ENCODE data around the gene ZC3HAV1L. TPM values are rescaled to one million over a fixed set of nuclear protein-coding genes. Genes with fewer than 3 reads are reported as not detected.
A peak's percentile ranks its signal among the peaks of the same experiment; 100 is the strongest.

ZC3HAV1L gene
- total and polyA plus RNA-seq, 2 of the 13 experiments (the other 11 are each of a cell fraction or from before 2014, with no cell fraction given), result 8.4 to 11.1 TPM

- TF ChIP-seq, protein P1, sequence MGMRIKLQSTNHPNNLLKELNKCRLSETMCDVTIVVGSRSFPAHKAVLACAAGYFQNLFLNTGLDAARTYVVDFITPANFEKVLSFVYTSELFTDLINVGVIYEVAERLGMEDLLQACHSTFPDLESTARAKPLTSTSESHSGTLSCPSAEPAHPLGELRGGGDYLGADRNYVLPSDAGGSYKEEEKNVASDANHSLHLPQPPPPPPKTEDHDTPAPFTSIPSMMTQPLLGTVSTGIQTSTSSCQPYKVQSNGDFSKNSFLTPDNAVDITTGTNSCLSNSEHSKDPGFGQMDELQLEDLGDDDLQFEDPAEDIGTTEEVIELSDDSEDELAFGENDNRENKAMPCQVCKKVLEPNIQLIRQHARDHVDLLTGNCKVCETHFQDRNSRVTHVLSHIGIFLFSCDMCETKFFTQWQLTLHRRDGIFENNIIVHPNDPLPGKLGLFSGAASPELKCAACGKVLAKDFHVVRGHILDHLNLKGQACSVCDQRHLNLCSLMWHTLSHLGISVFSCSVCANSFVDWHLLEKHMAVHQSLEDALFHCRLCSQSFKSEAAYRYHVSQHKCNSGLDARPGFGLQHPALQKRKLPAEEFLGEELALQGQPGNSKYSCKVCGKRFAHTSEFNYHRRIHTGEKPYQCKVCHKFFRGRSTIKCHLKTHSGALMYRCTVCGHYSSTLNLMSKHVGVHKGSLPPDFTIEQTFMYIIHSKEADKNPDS (CRISPR knock-in tag; IDR thresholded peaks at IDR 0.05), result no peak
- TF ChIP-seq, protein P2, sequence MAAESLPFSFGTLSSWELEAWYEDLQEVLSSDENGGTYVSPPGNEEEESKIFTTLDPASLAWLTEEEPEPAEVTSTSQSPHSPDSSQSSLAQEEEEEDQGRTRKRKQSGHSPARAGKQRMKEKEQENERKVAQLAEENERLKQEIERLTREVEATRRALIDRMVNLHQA (CRISPR knock-in tag; IDR thresholded peaks at IDR 0.05), result no peak
- TF ChIP-seq ZNF414 (CRISPR knock-in tag; IDR thresholded peaks at IDR 0.05) (no peak), SMYD3 (CRISPR knock-in tag; IDR thresholded peaks at IDR 0.05) (no peak), CAMTA2 (CRISPR knock-in tag; IDR thresholded peaks at IDR 0.05; ENCODE audit: borderline replicate concordance) (no peak), POGK (CRISPR knock-in tag; conservative IDR thresholded peaks at IDR 0.05) (peak; percentile 79), ZNF468 (CRISPR knock-in tag; IDR thresholded peaks at IDR 0.05) (peak; percentile 84; the same call in 1 of the 2 replicates), ZSCAN29 (CRISPR knock-in tag; conservative IDR thresholded peaks at IDR 0.05) (no peak), MIER2 (CRISPR knock-in tag; IDR thresholded peaks at IDR 0.05) (no peak), PAXIP1 (CRISPR knock-in tag; conservative IDR thresholded peaks at IDR 0.05) (no peak; the same call in 1 of the 2 replicates), RXRA (CRISPR knock-in tag; IDR thresholded peaks at IDR 0.05) (no peak), BRF2 (CRISPR knock-in tag; IDR thresholded peaks at IDR 0.05) (no peak), ZFAT (CRISPR knock-in tag; conservative IDR thresholded peaks at IDR 0.05) (no peak), WIZ (CRISPR knock-in tag; IDR thresholded peaks at IDR 0.05) (no peak; the same call in 1 of the 2 replicates), ZNF710 (CRISPR knock-in tag; IDR thresholded peaks at IDR 0.05; ENCODE audit: borderline replicate concordance) (no peak), KDM3A (CRISPR knock-in tag; IDR thresholded peaks at IDR 0.05; ENCODE audit: low read depth) (no peak; the same call in 1 of the 2 replicates), ZNF672 (CRISPR knock-in tag; IDR thresholded peaks at IDR 0.05) (no peak)
Measured at GRCh38 chr7:139035586-139036353, at the start of gene ZC3HAV1L (continued).

Data from HepG2 (cell line).